ENCODE data around the gene CHMP4A.

Gene CHMP4A, protein sequence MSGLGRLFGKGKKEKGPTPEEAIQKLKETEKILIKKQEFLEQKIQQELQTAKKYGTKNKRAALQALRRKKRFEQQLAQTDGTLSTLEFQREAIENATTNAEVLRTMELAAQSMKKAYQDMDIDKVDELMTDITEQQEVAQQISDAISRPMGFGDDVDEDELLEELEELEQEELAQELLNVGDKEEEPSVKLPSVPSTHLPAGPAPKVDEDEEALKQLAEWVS

DNA sequence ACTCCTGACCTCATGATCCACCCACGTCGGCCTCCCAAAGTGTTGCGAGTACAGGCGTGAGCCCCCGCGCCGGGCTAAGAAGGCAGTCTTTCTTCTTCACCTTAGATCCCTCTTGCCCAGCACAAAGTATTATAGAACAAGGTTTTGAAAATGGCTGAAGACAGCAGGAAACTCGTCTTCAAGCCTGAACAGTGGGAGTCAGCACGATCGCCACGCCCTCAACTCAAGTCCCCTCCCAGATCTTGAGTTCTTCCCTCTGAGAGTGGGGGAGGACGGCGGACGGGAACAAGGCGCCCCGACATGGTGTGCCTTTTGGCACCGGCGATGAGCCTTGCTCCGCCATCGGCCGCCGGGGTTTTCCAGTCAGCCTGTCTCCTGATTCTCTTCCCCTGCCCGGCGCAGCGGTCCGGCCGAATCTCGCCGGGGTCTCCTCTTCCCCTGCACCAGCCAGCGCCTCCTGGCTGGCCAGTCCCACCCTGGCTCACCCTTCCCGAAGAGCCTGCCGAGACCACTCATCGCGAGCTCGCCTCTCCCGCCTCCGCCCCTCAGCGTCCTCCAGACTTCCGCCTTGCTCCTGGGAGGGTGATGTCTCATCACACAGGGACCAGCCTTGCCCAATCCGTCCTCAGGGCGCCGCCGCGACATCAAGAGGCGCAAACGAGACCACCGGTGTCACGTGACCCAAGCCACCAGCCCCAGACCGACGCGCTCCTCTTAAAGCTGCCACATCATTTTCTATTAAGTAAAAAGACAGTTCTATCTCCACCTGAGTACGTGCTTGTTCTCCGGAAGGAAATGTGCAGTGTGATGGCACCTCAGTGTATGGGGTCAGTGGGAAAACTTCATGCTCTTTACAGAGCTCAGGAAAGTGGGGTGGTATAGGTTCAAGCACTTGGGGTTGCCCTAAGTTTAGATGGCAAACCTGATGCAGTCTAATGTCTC lies at the start of gene CHMP4A:
TSS of gene CHMP4A (minus strand) at position 565 of the 942 bp plus-strand sequence. CDS start at position 516, 49 bp downstream.
- DNase-seq (ENCODE audit: extremely low spot score), result peak; percentile 97
- ChIA-PET POLR2A (interaction anchor here (0.6 to 2.0 kb wide), 9 partner anchors 17 to 216 kb away, joined by 3 to 14 read pairs (median 3); partner anchors contain the start of genes CBLN3, EMC9, IRF9 and KHNYN), CTCF (interaction anchor here (0.7 to 5.2 kb wide), 15 partner anchors 9 to 218 kb away, joined by 3 to 42 read pairs (median 5); partner anchors contain the start of genes CIDEB, IRF9, PSME1 and RABGGTA)
- TF ChIP-seq, protein P1, sequence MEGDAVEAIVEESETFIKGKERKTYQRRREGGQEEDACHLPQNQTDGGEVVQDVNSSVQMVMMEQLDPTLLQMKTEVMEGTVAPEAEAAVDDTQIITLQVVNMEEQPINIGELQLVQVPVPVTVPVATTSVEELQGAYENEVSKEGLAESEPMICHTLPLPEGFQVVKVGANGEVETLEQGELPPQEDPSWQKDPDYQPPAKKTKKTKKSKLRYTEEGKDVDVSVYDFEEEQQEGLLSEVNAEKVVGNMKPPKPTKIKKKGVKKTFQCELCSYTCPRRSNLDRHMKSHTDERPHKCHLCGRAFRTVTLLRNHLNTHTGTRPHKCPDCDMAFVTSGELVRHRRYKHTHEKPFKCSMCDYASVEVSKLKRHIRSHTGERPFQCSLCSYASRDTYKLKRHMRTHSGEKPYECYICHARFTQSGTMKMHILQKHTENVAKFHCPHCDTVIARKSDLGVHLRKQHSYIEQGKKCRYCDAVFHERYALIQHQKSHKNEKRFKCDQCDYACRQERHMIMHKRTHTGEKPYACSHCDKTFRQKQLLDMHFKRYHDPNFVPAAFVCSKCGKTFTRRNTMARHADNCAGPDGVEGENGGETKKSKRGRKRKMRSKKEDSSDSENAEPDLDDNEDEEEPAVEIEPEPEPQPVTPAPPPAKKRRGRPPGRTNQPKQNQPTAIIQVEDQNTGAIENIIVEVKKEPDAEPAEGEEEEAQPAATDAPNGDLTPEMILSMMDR (IDR thresholded peaks at IDR 0.05; ENCODE audit: control extremely low read depth, extremely low read depth, low read depth, missing control alignments), result peak; percentile 8

DNA sequence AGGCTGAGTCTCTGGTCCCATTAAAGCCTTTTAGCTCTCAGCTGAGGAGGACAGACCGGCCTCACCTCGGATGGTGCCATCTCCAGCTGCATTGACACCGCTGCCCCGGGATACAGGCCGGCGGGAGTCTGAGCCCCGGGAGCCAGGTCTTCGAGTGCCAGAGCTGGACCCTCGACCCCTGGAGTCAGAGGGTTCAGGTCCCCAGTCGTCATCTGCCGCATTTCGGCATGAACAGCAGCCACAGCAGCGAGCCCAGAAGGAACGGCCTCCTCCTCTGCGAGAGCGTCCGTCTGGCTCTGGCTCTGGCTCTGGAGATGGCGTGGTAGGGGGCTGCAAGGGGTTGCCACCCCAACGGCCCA lies 48.7 kb upstream of the CHMP4A start:
- CTCF ChIA-PET, result interaction anchor here (1.3 to 2.8 kb wide), 4 partner anchors 9 to 35 kb away, joined by 4 to 12 read pairs (median 10); partner anchors contain the start of genes RABGGTA and TINF2
- POLR2A ChIA-PET, result interaction anchor here (0.8 to 2.0 kb wide), 3 partner anchors 8 to 10 kb away, joined by 3 to 6 read pairs (median 5); partner anchors contain the start of gene RABGGTA
- TF ChIP-seq, protein P1 (IDR thresholded peaks at IDR 0.05; ENCODE audit: control extremely low read depth, extremely low read depth, low read depth, missing control alignments), result no peak
- DNase-seq (ENCODE audit: extremely low spot score), result no peak

DNA sequence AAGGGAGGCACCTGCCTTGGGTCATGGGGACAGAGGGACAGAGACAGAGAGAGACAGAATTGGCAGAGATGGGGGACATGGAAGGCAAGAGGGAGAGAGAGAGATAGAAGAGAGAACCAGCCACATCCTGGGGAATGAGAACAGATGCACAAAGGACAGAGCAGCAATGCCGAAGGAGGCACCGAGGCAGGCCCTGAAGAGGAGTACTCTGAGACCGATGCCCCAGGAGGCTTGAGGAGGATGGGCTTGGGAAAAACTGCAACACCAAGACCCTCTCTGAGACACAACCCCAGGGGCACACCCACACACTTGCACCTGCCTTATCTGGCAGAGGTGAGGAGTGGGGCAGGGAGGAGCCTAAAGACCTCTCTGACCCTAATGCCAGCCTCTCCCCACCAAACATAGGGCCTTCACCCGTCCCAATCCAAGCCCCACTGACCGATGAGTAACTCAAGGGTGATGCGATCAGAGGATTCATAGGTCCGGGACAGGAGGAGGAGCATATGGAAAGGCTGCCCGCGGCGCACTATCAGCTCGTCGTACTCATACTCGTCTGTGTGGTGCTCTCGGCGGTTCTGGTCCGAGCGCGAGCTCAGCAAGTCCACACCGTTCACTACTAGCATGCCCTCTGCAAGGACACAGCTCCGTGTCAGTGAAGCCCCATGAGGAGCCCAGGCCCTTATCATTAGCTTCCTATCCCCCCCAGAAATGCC lies 48.1 kb upstream of the CHMP4A start:
- TF ChIP-seq, protein P1 (IDR thresholded peaks at IDR 0.05; ENCODE audit: control extremely low read depth, extremely low read depth, low read depth, missing control alignments), result no peak
- ChIA-PET POLR2A (interaction anchor here (0.8 to 2.0 kb wide), 3 partner anchors 8 to 10 kb away, joined by 3 to 6 read pairs (median 5); partner anchors contain the start of gene RABGGTA), CTCF (interaction anchor here (1.0 to 2.8 kb wide), 6 partner anchors 9 to 72 kb away, joined by 3 to 12 read pairs (median 6); partner anchors contain the start of genes RABGGTA and TINF2)
- DNase-seq (ENCODE audit: extremely low spot score), result no peak

DNA sequence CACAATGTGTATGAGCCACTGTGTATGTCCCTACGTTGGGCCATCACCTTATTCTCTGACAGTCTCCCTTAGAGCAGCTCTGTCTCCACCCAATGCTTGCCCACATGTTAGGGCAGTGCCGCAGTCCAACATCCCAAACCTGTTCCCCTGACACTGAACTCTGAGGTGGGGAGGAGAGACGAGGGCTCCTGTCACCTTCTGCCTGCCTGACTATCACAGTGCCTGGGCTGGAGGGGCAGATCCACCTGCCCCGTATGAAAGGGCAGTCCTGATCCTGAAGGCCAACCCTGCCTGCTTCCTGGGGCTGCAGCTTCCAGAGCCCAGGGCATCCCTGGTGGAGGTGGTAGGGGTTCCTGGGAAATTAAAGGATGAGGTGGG lies 47.5 kb upstream of the CHMP4A start:
- TF ChIP-seq, protein P1 (IDR thresholded peaks at IDR 0.05; ENCODE audit: control extremely low read depth, extremely low read depth, low read depth, missing control alignments), result no peak
- CTCF ChIA-PET, result interaction anchor here (1.0 to 2.8 kb wide), 4 partner anchors 18 to 73 kb away, joined by 3 to 12 read pairs (median 6); partner anchors contain the start of gene TINF2
- no peak for DNase-seq (ENCODE audit: extremely low spot score)
- POLR2A ChIA-PET, result interaction anchor here (0.7 to 2.0 kb wide), 2 partner anchors 9 to 16 kb away, joined by 3 to 5 read pairs; no protein-coding TSS in a partner anchor

DNA sequence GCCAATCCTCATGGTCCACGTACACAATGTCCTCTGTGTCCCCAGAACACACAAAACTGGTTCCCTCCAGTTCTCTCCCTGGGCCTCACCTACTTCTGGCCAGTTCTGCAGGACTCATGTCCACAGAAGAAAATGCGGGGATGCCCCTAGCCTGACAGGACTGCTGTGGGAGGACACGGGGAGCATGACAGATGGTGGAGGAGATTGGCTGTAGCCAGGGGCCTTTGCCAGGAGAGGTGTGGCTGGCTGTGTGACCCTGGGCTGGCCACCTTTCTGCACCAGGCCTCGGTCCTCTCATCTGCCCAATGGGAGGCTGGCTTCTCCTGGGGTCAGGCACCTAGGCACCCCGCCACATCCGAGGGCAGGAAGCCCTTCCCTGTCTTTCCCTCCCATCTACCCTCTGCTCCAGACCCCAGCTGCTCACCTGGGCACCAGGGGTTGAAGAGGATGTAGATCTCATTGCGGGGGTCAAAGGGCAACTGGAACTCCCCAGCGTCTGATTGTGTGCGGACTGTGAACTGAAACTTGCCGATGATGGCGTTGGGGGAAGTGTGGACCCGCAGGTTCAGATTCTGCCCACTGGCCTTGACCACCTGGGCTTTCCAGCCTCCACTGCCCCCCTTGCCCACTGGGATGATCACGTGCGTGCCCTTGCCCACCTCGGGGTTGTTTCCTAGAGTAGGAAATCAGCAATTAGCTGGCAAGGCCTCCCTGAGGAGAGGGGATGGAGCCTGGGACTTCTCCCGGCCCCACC lies 46.9 kb upstream of the CHMP4A start:
- TF ChIP-seq, protein P1 (IDR thresholded peaks at IDR 0.05; ENCODE audit: control extremely low read depth, extremely low read depth, low read depth, missing control alignments), result no peak
- no peak for DNase-seq (ENCODE audit: extremely low spot score)
- ChIA-PET POLR2A (interaction anchor here (0.7 to 2.0 kb wide), 2 partner anchors 8 to 17 kb away, joined by 3 to 5 read pairs; no protein-coding TSS in a partner anchor), CTCF (interaction anchor here (1.0 to 2.1 kb wide), 3 partner anchors 30 to 73 kb away, joined by 3 to 9 read pairs (median 3); no protein-coding TSS in a partner anchor)
